ENCODE data around the gene PHGDH.
A peak's percentile ranks its signal among the peaks of the same experiment; 100 is the strongest.

PHGDH gene

GRCh38 chr1:119740896-119741780 is 29.4 kb downstream of the PHGDH start:
- DNase-seq (ENCODE audit: extremely low read depth, low read depth): no peak
- no peak for TF ChIP-seq CTCF (IDR thresholded peaks at IDR 0.05; ENCODE audit: low read depth, low read length)

- no peak for TF ChIP-seq CTCF (IDR thresholded peaks at IDR 0.05; ENCODE audit: low read depth, low read length)
- DNase-seq (ENCODE audit: extremely low read depth, low read depth): no peak
Observed at GRCh38 chr1:119742202-119742601, 30.5 kb downstream of the PHGDH start.

- no peak for DNase-seq (ENCODE audit: extremely low read depth, low read depth)
- TF ChIP-seq CTCF (IDR thresholded peaks at IDR 0.05; ENCODE audit: low read depth, low read length): no peak
Observed at GRCh38 chr1:119742677-119743076, 30.9 kb downstream of the PHGDH start.

- no peak for TF ChIP-seq CTCF (IDR thresholded peaks at IDR 0.05; ENCODE audit: low read depth, low read length)
- DNase-seq (ENCODE audit: extremely low read depth, low read depth): no peak
Observed at GRCh38 chr1:119743308-119743707, 31.6 kb downstream of the PHGDH start.

- peak; percentile 38 for DNase-seq (ENCODE audit: extremely low read depth, low read depth)
- TF ChIP-seq CTCF (IDR thresholded peaks at IDR 0.05; ENCODE audit: low read depth, low read length): peak; percentile 82
Observed at GRCh38 chr1:119743776-119744597, 32.3 kb downstream of the PHGDH start.

- TF ChIP-seq CTCF (IDR thresholded peaks at IDR 0.05; ENCODE audit: low read depth, low read length): no peak
- no peak for DNase-seq (ENCODE audit: extremely low read depth, low read depth)
Observed at GRCh38 chr1:119744598-119744942, 32.8 kb downstream of the PHGDH start.

- TF ChIP-seq CTCF (IDR thresholded peaks at IDR 0.05; ENCODE audit: low read depth, low read length): no peak
- DNase-seq (ENCODE audit: extremely low read depth, low read depth): no peak
Observed at GRCh38 chr1:119745034-119745433, 33.3 kb downstream of the PHGDH start.
